GM20000 (cell line): ENCODE data around the gene ZNF117.

Experiments used
- DNase-seq: peaks from one replicate; pipeline ENCODE4 v3.0.0; 2012; ENCODE audit warnings: low spot score
- CTCF ChIP-seq: IDR thresholded peaks from 2 replicates; pipeline ENCODE4 v1.5.1; 2012; ENCODE audit warnings: mild to moderate bottlenecking, control low read depth; ENCODE audit errors: extremely low read depth, missing control alignments

ZNF117 gene

DNA sequence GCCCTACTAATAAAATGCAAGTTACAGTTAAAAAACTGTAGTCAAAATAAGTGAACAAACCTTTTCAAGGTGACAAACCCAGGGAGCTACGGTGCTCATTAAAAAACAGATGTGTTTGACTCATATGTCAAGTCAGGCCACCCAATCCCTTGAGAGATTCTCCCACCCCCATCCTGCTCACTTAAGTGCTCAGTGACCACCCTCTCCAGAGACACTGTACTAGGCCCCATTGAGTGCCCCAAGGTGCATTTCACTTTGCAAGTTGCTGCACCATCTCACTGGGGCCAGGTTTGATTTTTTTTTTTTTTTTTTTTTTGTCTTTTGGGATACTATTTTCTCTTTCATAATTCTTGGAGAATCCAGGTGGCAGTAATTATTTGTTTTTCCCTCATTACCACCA lies 13.7 kb upstream of the ZNF117 start:
- no peak for DNase-seq
- TF ChIP-seq CTCF, result no peak

DNA sequence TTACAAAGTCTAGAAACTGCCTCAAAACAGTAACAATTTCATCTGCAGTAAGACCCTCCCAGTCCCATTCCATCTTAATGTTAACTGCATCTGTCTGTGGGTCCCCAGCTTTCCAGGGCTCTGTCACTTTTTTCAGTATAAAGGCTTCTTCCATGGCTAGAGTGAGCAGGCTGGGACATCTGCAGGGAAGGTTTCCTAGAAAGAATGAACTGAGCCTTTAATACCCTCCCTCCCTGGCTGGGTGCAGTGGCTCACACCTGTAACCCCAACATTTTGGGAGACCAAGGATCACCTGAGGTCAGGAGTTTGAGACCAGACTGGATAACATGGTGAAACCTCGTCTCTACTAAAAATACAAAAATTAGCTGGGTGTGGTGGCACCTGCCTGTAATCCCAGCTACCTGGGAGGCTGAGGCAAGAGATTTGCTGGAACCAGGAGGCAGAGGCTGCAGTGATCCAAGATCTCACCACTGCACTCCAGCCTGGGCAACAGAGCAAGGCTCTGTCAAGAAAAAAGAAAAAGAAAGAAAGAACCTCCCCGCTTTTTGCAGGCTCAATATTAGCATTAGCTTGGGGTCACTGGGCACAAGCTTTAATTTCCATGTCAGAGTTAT lies 12.2 kb upstream of the ZNF117 start:
- TF ChIP-seq CTCF, result no peak
- DNase-seq, result no peak

DNA sequence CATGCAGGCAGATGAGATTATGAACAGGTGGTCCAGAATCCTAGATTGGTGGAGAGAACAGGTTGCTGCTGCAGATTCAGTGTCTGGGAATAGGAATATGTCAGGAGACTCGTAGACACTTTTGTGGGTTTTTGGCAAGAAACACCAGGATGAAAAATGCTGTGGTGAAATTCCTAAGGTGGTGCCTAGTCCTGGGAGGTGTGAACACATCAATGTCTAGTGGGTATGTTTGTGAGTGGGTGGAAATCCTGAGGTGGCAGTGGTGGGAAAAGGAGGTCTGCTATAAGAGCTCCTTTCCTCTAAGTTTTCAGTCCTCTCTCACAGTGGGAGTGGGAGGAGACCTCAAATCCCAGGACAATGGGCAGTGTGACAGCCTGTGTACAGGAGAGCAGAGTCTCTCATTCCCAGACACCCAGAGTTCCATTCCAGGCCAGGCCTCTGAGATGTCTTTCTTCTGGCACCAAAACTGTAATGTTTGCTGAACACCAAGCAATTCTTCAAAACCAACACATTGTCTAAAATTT lies 10.5 kb upstream of the ZNF117 start:
- TF ChIP-seq CTCF, result no peak

DNA sequence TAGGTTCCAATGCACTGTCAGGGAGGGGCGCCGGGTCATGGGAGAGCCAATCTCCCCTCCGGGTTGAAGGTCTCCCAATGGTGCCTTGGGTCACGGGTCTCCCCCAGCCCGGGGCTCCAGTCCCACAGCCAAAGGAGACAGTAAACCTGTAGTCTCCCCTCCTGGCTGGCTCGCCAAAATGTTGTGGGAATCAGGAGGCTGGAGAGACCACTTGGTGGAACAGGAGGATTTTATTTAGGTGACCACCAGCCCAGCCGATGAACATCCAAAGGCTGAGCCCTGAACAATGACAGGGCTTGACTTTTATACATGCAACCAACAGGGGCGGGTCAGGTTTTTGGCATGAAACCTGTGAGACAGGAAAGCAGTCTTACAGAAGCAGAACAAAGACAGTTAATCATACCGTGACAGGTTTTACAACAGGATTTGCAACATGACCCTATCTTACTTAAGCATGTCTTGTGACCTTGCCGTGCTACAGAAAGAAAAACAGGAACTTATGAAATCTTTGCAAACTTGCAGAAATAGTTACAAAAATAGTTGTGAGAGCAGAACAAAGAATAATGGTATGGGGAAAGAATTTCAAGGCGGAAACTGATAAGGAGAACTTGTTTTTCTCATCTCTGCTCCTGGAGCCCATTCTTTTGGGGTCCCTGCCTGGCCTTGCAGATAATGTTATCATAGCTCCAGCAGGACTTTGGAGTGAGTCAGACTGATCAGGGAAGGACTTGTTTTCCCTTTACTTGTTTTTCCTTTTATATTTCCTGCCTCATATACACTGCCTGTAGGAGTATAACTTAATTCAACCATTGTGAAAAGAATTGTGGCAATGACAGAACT lies 8.5 kb upstream of the ZNF117 start:
- no peak for TF ChIP-seq CTCF
- DNase-seq, result no peak

More for the DNA sequence above, 10.5 kb upstream of the ZNF117 start:
- no peak for DNase-seq

DNA sequence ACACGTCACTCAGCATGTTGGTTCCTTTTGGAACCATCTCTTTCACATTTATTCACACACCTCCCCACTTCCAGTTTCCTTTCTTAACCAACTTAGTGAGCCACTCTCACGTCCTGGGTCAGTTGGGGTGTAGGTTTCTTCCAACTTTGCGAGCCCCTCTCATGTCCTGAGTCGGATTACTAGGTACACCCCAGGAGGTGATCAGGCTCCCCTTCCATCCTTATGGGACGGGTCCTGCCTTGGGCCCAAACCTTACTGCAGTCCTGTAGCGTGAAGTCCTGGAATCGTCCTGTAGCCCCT lies 8.0 kb upstream of the ZNF117 start:
- no peak for DNase-seq
- TF ChIP-seq CTCF, result no peak

- DNase-seq, result no peak
- TF ChIP-seq CTCF, result no peak
Observed at GRCh38 chr7:64997927-64998391, 7.1 kb upstream of the ZNF117 start.

- no peak for TF ChIP-seq CTCF
- DNase-seq, result no peak
Observed at GRCh38 chr7:64997164-64997908, 6.5 kb upstream of the ZNF117 start.
